Measurements from ENCODE around the gene MS4A18.

DNA sequence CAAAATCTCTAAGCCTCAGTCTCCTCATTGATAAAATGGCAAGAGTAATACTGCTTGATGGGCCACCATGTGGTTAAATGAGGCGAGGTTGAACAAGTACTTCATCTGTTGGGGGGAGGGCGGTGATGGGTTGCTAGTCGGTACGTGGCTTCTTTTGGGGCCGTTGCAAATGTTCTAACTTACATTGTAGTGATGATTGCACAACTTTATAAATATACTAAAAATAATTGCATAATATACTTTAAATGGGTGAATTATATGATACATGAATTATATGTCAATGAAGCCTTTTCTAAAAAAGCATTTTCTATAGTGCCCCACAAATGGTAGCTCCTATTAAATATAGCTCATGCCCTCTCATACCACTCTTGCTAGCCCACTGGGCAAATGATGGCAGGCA is 18.6 kb upstream of the MS4A18 start:
- TF ChIP-seq FOXM1 (IDR thresholded peaks at IDR 0.05; ENCODE audit: borderline replicate concordance, low read depth) (no peak), YY1 (IDR thresholded peaks at IDR 0.05; ENCODE audit: low read depth) (no peak), EP300 (IDR thresholded peaks at IDR 0.05; ENCODE audit: borderline replicate concordance) (no peak), TEAD4 (IDR thresholded peaks at IDR 0.05) (no peak), NFIC (IDR thresholded peaks at IDR 0.05) (no peak), TCF12 (IDR thresholded peaks at IDR 0.05; ENCODE audit: low read depth) (no peak), CREB1 (IDR thresholded peaks at IDR 0.05; ENCODE audit: low read depth) (no peak), TAF1 (IDR thresholded peaks at IDR 0.05; ENCODE audit: low read depth) (no peak), CEBPB (IDR thresholded peaks at IDR 0.05) (no peak), EGR1 (IDR thresholded peaks at IDR 0.05) (no peak), RAD21 (IDR thresholded peaks at IDR 0.05; ENCODE audit: low read depth) (no peak), ZBTB7A (IDR thresholded peaks at IDR 0.05; ENCODE audit: low read depth) (no peak)
- TF ChIP-seq, protein P1, sequence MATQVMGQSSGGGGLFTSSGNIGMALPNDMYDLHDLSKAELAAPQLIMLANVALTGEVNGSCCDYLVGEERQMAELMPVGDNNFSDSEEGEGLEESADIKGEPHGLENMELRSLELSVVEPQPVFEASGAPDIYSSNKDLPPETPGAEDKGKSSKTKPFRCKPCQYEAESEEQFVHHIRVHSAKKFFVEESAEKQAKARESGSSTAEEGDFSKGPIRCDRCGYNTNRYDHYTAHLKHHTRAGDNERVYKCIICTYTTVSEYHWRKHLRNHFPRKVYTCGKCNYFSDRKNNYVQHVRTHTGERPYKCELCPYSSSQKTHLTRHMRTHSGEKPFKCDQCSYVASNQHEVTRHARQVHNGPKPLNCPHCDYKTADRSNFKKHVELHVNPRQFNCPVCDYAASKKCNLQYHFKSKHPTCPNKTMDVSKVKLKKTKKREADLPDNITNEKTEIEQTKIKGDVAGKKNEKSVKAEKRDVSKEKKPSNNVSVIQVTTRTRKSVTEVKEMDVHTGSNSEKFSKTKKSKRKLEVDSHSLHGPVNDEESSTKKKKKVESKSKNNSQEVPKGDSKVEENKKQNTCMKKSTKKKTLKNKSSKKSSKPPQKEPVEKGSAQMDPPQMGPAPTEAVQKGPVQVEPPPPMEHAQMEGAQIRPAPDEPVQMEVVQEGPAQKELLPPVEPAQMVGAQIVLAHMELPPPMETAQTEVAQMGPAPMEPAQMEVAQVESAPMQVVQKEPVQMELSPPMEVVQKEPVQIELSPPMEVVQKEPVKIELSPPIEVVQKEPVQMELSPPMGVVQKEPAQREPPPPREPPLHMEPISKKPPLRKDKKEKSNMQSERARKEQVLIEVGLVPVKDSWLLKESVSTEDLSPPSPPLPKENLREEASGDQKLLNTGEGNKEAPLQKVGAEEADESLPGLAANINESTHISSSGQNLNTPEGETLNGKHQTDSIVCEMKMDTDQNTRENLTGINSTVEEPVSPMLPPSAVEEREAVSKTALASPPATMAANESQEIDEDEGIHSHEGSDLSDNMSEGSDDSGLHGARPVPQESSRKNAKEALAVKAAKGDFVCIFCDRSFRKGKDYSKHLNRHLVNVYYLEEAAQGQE (IDR thresholded peaks at IDR 0.05; ENCODE audit: low read depth) = no peak
- TF ChIP-seq, protein P2, sequence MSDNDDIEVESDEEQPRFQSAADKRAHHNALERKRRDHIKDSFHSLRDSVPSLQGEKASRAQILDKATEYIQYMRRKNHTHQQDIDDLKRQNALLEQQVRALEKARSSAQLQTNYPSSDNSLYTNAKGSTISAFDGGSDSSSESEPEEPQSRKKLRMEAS (IDR thresholded peaks at IDR 0.05) = no peak

Measured in Ishikawa (cell line).